Activated CD4-positive, CD25-positive, alpha-beta regulatory T cell treated with anti-CD3 and anti-CD28 coated beads, Interleukin-2, amount 50 U/mL, for 72 hours (primary cell): ENCODE measurements around the gene ZNF473.

ENCODE experiments used
- DNase-seq: peaks from one replicate; pipeline ENCODE4 v3.0.0; 2021

Gene ZNF473

GRCh38 chr19:50025794-50026549 is at the start of gene ZNF473:
Gene ZNF473, plus strand, starts transcription at chr19:50026005. Its CDS starts 5,078 bp downstream, at chr19:50031083.
- DNase-seq = peak; percentile 85

DNA sequence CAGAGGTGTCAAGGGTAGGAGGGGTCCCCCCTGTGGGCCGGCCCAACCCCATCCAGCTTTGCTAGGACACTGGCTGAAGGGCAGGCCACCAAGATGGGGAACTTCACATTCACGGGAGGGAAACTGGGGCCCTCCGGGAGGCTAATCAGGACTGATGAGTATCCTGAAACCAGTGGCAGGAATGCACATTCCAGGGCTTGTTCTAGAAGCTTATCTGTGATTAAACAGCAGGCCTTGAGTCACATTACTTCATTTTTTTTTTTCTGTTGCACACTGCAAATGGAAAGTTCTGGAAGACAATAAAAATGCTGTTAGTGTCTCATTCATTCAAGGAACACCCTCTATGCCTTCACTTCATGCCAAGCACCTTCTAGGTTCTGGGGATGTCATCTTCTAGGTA is 49.3 kb upstream of the ZNF473 start:
- DNase-seq = no peak

GRCh38 chr19:49977076-49977475 is 48.7 kb upstream of the ZNF473 start:
- no peak for DNase-seq

- DNase-seq = no peak
Measured at GRCh38 chr19:49977881-49978280, 47.9 kb upstream of the ZNF473 start.

- no peak for DNase-seq
Measured at GRCh38 chr19:49978324-49978723, 47.5 kb upstream of the ZNF473 start.

DNA sequence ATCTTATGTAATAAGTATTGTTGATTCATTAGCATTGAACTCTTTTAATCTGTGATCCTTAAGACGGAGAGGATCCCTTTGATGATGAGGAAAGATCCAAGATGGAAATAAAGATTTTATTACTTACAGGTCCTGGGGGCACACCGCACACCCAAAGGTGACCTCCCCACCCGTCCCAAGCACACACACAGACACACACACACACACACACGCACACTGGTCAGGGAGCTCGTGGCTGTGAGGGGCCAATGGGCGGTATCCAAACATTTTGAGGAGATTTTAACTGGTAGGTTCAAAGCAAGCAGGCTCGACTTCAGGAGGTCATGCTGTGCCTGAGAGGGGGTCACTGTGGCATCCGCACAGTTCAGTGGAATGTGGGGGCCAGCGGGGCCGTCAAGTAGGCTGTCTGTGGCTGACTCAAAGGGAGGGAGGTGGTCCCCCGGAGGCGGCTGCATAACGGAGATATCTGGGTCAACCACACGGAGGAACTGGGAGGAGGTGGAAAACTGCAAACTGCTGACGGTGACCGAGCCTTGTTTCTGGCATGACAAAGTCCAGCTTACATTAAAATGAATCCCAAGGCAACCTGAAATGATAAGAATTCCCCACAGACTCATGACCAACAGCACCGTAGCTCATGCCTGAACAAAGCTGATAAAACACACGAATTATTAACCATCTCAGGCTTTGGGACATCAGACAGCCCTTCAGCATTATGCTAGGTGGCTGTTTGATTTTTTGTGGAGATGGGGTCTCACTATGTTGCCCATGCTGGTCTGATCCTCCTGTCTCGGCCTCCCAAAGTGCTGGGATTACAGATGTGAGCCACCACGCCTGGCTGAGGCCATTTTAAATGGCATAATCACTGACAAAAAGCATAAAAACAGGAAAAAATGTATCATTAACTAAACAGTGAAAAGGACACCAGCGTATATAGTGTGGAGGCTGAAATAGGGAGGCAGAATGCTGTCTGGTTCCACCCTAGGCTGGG is 43.9 kb upstream of the ZNF473 start:
- DNase-seq = no peak

GRCh38 chr19:49983645-49984229 is 42.1 kb upstream of the ZNF473 start:
- DNase-seq = peak; percentile 85

- no peak for DNase-seq
Measured at GRCh38 chr19:49984491-49984890, 41.3 kb upstream of the ZNF473 start.

DNA sequence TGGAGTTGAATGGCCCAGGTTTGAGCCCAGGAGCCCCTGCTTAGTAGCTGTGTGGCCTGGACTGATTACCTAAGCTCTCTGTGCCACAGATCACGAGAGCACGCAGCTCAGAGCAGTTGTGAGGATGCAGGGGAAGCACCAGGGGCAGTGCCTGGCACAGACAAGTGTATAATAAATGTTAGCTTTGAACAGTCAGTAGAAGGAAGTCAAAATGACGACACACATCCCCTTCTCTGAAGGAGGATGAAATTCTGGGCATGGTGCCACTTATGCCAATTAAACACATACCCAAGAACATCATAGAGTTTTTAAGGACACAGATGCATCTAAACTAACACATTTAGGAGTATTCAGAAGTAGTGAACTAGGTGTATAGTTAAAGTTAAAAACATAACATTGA is 39.9 kb upstream of the ZNF473 start:
- DNase-seq = no peak

GRCh38 chr19:49986354-49986753 is 39.5 kb upstream of the ZNF473 start:
- no peak for DNase-seq

- peak; percentile 58 for DNase-seq
Measured at GRCh38 chr19:49987159-49987698, 38.6 kb upstream of the ZNF473 start.

DNA sequence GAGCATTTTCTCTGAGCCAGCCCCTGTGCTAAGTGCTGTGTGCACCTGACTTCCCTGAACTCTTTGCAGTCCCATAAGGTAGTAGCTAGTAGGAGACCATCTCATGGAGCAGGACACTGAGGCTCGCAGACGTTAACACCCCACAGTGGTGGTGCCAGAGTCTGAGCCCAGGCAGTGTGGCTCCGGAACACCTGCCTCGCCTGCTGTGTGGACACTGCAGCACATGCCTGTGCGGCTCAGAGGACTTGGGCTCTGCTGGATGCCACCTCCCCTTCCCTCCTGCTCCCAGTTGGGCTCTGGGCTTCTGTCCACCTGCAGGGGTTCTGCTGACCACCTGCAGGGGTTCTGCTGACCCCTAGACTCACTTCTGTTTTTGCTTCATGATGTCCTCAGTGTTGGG is 37.8 kb upstream of the ZNF473 start:
- no peak for DNase-seq

DNA sequence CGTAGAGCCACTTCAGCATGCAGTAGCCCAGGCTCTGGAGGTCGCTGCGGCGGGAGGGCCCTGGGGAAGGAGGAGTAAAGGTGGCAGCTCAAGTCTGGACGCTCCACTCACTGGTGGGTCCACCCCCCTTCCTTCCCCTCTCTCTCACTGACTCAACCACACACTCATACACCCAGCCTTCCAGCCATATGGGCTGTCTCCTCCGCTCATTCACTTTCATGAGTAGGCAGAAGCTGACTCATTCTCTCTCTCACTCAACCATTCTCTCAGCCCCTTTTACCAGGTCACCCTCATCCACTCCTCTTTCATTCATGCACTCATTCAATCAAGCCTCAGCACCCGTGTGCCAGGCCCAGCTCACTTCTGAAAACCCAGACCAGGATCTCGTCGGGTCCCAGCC is 37.4 kb upstream of the ZNF473 start:
- no peak for DNase-seq

DNA sequence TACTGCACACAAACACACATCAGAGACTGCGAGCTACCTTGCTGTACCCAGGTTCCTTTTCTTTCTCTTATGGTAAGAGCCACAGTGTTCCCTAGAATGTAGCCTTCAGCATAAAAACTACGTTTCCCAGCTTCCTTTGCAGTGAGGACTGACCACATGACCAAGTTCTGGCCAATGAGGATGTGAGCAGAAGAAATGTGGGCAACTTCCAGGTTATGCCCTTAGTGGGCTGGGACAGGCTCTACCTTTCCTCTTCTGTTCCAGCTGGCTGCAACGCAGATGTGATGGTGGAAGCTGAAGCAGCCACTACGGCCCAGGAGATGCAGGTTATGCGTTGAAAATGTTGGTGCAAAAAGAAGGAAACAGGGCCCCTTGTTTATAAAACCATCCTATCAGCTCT is 28.1 kb upstream of the ZNF473 start:
- no peak for DNase-seq

DNA sequence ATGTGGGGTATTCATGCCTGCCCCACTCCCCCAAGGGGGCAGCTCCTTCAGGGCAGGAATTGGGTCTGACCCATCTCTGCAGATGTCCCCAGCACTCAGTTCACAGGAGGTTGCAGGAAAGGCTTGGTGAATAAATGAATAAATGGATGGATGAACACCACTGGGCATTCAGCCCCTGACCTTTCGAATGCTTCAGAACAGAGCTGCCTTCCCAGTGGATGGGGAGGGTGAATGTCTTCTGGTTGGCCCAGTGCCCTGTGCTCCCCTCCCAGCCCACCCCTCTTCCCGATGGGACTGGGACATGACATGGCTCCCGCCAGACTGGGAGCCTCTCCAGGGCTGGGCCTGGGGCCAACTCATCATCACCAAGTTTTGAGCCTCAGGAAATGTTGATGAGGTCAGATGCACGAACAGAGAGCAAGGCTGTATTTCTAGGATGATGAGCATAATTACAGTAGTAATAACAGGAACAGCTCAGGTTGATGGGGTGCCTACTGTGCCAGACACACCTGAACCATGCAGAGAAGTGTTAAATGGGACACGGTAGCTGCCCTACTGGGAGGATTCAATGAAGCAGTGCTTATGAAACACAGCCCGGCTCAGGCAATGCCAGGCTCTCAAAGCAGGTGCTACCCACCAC is 26.3 kb upstream of the ZNF473 start:
- DNase-seq = no peak

DNA sequence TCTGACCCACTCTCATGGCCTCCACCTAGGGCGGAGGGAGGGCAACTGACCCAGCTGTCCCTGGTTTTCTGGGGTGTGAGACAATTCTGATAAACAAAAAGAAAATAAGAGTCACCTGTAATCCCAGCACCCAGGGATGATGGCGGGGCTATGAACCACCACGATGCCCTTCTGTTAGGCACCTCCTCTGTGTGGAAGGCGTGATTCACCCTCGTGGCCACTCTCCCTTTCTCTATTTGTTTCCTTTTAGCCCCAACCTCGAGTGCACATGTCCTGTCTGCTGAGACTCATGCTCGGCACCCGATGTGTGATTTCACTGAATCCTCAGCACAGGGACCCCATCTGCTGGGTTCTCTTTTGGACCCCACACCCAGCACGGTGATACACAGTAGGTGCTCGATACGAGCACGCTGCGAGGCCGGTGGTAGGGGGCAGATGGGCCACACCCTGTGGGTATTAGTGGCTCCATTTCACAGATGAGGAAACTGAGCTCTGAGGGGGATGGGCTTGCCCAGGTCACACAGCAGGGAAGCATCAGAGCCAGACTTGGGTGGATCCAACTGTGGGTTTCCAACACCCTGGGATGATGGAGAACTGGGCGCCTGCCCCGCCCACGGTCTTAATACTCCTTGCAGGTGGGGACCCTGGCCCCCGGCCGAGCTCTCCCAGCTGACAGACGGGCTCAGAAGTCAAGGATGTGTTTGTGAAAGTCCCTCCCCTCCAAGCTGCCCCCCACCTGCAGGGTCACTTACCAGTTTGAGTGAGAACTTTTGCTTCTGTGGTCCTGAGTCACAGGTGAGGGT is 25.6 kb upstream of the ZNF473 start:
- DNase-seq = no peak

DNA sequence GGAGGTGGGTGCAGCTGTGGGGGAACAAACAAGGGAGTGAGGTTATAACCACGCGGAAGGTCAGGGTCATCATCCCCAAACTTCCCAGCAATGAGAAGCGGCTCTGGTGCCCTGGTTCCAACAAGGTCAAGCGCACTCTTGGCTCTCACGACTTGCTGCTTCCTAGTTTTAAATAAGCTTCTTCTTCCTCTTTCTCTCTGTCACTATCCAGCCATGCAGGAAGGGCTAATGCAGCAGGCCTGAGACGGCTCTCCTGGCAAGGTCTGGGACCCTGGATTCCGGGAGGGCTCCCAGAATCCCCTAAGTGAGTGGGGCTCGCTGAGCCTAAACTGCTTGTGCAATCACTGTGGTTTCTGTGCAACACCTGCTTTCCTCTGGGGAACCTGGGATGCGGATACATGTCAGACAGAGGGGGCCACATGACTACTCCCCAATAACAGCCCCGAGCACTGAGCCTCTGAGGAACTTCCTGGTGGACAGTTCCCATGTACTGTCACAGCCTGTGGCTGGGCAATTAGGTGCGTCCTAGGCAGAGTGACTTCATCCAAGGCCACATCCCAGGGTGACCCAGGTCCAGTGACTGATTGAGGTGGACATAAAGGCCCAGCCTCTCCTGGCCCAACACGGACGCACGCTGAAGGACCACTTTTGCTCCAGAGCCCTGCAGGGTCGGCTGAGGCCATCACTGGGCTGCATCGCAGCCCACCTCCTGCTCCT is 24.8 kb upstream of the ZNF473 start:
- DNase-seq = no peak

DNA sequence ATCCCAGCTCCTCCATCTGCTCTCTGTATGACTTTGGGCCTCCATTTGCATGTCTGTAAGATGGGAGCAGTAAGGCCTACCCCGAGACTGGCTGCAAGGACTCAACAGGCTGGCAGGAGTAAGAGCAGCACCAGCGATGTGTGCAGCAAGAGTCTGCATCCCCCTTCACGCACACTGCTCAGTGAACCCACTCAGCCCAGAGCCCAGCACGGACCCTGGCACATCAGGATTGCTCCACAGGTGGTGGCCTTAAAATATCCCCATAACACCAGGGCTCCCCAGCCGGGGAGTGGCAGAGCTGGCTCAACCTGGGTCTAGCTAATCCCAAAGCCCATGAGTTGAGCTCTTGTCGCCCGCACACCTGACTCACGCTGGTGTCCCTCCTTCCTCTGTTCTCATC is 24.0 kb upstream of the ZNF473 start:
- DNase-seq = no peak

- no peak for DNase-seq
Measured at GRCh38 chr19:50002386-50002960, 23.3 kb upstream of the ZNF473 start.

DNA sequence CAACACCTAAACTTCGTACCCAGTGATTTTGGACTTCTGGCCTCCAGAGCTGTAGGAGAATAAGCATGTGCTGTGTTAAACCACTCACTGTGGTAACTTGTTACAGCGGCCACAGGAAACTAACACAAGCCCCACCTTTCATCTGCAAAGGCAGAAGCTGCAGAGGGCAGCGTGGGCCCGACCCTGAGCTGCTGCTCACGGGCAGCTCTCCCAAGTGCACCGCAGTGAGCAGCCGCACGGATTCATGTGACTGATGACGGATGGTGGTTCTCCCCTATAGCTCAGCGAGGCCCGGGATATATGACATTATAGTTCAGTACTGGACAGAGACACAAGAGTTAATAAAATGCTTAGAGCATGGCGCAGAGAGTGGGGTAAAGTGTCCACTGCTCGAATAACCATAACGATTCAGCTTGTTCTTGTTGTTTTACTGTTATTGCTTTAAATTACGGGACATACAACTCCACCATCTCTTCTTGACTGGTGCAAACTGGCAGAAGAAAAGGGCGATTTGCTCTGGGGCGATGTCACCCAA is 22.5 kb upstream of the ZNF473 start:
- no peak for DNase-seq
